ENCODE results near the gene KRT15.
A peak's percentile ranks its signal among the peaks of the same experiment; 100 is the strongest.

KRT15 gene

DNA sequence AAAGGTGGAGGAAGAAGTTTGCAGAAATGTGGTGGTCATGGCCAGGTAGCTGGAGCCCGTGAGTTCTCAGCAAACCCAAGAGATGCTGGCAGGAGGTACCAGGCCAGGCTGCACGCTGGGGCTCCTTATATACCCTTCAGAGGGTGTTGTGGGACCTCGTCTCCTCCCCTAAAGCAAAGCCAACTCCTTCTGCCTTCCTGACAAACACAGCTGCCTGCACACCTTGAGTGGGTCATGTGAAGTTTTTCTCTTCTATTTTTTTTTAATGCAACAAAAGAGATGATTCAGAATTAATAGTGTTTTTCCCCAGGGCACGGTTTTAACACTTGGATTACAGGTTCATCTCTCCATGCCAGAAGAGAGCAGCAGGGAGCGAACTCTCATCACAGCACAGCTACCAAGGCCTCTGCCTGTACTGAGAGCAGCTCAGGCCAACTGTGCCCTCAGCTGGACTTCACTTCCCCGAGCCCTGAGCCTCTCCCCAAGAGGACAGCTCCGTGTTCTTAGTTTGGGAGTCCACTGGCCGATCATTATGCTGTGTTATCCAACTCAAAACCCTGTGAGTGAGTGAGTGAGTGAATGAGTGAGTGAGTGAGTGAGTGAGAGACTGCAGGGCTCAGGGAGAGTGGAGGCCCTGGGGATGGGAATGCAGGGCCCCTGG lies at the start of gene KRT15:
Gene KRT15 (minus strand): TSS at position 102 of the 661 bp plus-strand sequence. CDS start 63 bp downstream, at position 39.
- no peak for DNase-seq

- DNase-seq: peak; percentile 24
Measured at GRCh38 chr17:41567317-41567716, 48.6 kb upstream of the KRT15 start.

DNA sequence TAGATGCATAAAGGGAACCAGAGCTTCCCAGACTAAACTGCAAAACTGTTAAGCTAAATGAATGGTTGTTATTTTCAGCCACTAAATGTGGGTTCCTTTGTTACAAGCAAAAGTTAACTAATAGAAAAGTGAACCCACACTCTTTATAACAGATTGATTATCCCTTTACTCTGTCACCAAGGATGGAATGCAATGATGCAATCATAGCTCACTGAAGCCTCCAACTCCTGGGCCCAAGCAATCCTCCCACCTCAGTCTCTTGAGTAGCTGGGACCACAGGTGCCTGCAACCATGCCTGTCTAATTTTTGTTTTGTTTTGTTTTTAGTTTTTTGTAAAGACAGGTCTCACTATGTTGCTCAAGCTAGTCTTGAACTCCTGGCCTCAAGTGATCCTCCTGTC lies 46.6 kb upstream of the KRT15 start:
- no peak for DNase-seq

DNA sequence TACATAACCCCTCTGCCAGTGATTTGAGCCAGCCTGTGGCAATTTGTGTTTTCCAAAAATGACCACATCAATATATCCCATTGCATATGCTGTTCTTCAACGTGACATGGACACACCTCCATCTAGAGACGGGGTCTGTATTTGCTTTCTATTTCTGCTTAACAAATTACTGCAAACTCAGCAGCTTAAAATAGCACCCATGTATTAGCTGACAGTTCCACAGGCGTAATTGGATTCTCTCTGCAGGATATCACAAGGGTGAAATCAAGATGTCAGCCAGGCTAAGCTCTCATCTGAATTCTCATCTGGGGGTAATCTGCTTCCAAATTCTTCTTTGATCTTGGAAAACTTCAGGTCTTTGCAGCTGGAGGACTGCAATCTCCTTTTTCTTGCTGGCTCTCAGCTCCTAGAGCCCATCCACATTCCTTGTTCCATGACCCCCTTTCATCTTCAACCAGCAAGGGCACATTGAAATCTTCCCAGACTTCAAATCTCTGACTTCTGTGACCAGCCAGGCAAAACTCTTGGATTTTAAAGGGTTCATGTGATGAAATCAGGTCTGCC lies 45.0 kb upstream of the KRT15 start:
- DNase-seq: no peak

DNA sequence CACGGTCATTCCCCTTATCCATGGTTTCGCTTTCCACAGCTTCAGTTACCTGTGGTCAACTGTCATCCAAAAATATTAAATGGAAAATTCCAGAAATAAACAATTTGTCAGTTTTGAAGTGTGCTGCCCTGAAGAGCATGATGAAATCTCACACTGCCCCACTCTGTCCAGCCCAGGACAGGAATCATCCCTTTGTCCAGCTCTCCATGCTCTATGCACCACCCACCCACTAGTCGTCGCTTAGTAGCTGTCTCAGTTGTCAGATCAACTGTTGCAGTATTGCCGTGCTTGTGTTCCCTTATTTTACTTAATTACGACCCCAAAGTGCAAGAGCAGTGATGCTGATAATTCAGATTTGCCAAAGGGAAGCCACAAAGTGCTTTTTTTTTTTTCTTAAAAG lies 42.9 kb upstream of the KRT15 start:
- DNase-seq: no peak

DNA sequence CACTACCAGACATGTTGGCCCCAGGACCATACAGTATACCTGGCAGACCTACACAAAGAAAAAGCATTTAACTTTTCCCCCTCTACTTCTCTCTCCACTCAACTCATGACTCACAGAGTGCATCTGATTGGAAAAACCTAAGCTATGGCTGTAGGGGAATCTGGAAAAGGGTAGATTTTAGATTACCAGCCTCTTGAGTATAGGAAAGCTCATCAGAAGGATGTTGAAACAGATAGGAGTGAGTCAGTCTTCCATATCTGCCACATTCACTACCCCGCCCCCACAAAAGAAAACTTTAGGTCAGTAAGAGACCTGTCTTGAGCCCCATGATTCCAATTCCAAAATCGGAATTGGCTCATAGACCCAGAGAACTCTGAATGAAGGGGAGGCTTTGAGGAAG lies 40.9 kb upstream of the KRT15 start:
- no peak for DNase-seq

GRCh38 chr17:41556931-41557330 lies 38.2 kb upstream of the KRT15 start:
- DNase-seq: no peak

- DNase-seq: no peak
Measured at GRCh38 chr17:41556306-41556705, 37.6 kb upstream of the KRT15 start.

GRCh38 chr17:41555105-41555887 lies 36.6 kb upstream of the KRT15 start:
- DNase-seq: no peak

DNA sequence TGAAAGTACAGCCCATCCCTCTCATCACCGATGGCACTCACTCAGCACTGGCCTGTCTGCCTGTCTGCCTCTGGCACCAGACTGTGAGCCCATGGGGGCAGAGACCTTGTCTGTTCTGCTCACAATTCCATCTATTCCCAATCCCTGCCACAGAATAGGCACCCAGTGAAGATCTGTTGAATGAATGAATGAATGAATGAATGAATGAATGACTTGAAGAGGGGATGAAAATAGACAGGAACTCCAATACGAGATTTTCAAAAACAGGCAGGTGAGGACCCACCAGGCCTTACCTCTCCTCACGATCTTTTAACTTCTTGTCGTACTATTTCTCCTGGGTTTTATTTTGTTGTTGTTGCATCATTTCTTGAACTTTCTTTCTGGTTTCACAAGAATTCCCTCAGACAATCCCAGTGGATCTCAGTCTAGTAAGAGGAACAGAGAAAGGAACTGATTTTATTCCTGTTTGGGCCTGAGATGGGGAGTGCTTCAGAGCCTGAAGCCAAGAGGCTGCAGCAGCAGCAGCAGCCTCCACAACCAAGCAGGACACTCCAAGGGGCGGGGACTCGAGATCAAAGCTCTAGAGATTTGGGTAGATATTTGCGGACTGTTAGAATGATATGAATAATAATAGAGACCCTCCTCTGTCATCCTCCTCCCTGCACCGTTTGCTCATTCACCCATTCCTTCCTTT lies 35.4 kb upstream of the KRT15 start:
- DNase-seq: no peak

GRCh38 chr17:41553176-41553575 lies 34.5 kb upstream of the KRT15 start:
- no peak for DNase-seq

DNA sequence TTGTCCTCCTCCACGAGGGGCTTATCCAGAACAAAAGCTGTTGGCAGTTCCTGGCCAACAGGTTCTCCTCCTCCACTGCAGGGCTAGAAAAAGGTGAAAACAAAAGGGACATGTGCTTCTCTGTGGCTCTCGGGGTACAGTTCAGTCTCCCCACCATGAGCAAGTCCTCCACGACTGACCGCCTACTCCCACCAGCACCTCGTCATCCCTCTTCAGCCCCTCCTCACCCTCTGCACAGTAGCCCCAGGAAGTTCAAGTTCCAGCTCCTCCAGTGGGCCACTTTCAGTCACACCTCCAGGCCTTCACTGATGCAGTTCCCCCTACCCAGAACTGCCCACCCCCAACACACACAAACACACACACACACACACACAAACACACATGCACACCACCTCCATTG lies 33.8 kb upstream of the KRT15 start:
- DNase-seq: no peak

- no peak for DNase-seq
Measured at GRCh38 chr17:41551365-41551764, 32.7 kb upstream of the KRT15 start.

DNA sequence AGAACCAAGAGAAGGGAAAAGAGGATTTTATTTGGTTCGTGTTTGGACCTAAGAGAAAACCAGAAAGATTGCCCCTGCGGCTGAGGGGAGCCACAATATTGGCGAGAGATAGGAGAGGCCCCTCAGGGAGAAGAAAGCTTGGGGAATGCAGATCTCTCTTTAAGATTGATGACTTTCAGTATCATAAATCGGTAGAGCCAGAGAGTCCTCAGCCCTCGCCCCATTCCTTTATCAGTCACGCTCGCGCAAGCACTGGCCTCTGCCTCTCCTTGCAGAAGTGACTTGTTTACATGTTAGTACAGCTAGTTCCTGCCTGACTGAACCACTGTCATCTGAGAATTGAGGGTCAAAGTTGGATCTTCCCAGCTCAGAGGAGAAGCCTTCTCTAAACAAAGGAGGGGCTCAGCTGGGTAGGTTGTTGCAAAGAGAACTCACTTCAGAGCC lies 30.9 kb upstream of the KRT15 start:
- no peak for DNase-seq

GRCh38 chr17:41548844-41549595 lies 30.3 kb upstream of the KRT15 start:
- DNase-seq: peak; percentile 86

- no peak for DNase-seq
Measured at GRCh38 chr17:41547921-41548843, 29.5 kb upstream of the KRT15 start.

DNA sequence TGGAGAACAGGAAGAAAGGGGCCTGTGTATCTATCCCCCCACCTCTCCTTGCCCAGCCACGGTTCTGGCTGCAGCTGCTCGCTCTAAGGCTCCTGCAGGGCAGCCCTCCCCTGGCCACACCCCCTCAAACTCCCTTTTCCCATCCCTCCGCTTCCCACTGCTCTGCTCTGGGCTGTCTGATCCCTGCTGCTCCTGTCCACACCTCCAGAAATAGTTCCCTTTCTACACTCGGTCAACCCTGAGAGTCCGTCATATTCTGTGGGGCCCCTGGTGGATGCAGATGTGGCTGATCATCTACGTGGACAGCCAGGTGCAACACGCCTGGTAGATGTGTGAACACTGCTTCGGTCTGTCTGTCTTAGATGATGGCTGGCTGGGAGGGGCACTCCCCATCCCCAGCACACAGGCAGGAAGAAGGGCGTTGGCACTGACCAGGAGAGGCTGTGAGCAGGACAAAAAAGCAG lies 28.7 kb upstream of the KRT15 start:
- DNase-seq: no peak

DNA sequence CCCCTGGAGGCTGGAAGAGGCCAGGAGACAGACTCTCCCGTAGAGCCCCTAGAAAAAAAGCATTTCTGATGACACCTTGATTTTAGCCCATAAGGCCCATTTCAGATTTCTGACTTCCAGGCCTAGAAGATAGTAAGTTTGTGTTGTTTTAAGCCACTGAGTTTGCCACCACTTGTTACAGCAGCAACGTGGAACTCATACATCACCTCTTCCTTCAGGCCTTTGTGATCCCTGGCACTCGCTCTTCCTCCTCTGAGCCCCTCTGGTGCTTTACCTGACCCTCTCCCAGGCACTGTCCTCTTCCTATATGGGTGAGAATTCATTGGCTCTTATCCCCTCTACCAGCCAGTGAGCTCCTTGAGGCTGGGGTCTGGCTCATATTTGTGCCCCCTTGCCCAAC lies 28.1 kb upstream of the KRT15 start:
- no peak for DNase-seq

DNA sequence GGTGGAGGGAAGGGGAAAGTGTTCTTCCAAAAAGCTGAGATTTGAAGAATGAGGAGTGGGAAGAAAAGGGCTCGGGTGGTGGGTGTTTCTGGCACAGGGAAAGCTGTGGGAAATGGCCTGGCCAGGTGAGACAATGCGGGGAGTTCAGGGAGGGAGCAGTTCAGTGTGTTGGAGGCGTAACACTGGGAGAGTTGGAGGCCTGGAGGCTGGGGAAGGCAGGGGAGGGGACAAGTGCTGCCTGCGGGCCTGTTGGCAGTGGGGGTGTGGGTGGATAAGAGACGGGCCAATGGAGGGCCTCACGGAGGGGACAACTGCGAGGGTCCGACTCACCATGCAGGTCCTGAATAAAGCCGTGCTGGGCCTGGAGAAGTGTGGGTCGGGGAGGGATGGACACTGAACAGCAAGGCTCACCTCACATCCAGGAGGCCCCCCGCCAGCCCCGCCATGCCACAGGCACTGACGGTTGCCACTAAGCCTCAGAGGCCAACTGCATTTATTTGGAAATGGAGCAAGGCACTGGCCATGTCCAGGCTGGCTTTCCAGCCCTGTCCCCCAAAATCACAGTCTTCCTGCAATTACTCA lies 27.2 kb upstream of the KRT15 start:
- DNase-seq: no peak

DNA sequence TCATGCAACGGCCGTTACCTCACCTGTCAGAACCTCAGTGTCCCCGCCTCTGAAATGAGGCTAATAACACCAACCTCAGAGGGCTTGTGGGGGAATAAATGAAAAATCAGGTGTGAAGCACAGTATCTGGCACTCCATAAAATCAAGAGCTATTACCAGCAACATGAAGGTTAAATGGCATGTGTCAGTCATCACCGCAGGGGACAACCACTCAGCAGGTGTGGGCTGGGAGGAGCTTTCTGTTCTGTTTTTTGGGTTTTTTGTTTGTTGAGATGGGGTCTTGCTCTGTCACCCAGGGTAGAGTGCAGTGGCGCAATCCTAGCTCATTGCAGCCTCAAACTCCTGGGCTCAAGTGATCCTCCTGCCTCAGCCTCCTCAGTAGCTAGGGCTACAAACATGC lies 26.2 kb upstream of the KRT15 start:
- no peak for DNase-seq

GRCh38 chr17:41544491-41544892 lies 25.8 kb upstream of the KRT15 start:
- DNase-seq: no peak
